Hepatic stellate cell (primary cell): ENCODE data around the gene KATNB1.
"Not testable (repeated sequence)": the region's sequence is repeated elsewhere in the genome, so short reads cannot be mapped to it uniquely, and the experiment has no call there.

Experiments used
- DNase-seq: peaks from one replicate; pipeline ENCODE4 v3.0.0; 2011; ENCODE audit warnings: low spot score

Gene KATNB1

GRCh38 chr16:57725151-57725550 is 10.4 kb upstream of the KATNB1 start:
- DNase-seq, result peak; percentile 30

- DNase-seq, result no peak
Measured at GRCh38 chr16:57725554-57725953, 10.0 kb upstream of the KATNB1 start.

DNA sequence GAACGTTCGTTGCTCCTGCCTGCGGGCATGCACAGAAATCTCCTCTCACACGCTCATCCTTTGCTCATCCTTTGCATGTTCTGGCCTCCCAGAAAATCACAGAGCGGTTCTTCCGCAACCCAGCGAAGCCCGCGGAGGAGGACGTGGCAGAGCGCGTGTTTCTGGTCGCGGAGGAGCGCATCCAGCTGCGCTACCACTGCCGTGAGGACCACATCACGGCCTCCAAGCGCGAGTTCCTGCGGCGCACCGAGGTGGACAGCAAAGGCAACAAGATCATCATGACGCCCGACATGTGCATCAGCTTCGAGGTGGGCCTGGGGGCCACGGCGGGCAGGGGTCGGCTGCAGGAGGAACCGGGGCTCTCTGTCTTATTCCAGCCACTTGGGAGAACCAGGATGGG is 9.6 kb upstream of the KATNB1 start:
- DNase-seq, result no peak

DNA sequence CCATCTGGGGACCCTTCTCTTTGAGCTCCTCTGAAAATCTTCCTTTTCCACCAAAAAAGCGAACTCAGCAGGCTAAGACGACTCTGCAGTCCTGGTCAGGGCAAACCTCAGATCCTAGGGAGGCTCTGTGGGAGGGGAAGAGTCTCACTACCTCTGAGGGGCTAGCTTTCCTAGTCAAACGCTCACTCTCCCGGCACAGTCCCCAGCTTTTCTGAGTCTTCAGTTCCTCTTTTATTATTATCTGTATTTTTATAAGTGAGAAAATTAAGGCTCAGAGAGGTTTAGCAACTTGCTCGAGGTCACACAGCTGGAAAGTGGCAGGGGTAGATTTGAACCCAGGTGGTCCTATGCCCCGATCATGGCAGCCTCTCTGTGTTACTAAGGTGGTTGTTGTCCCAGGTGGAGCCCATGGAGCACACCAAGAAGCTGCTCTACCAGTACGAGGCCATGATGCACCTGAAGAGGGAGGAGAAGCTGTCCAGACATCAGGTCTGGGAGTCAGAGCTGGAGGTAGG is 9.1 kb upstream of the KATNB1 start:
- no peak for DNase-seq

DNA sequence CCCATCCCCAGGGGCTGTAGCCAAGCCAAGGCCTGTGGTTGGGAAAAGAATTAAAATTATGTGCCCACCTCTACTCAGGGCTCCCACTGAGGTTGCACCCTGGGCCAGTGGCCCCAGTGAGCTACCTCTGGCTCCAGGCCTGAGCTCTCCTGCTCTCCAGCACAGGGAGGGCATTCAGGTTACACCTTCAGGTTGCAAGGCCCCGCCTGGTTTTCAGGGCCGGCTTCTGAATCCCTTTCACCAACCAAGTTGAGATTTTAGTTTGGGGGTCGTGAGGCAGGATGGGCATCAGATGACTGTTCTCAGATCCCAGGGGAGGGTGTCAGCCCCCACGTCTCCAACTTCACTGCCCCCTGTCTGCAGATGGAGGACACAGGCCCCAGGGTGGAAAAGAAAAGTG is 8.0 kb upstream of the KATNB1 start:
- DNase-seq, result no peak

- DNase-seq, result no peak
Measured at GRCh38 chr16:57728336-57729181, 7.0 kb upstream of the KATNB1 start.

GRCh38 chr16:57729182-57729484 is 6.4 kb upstream of the KATNB1 start:
- no peak for DNase-seq

DNA sequence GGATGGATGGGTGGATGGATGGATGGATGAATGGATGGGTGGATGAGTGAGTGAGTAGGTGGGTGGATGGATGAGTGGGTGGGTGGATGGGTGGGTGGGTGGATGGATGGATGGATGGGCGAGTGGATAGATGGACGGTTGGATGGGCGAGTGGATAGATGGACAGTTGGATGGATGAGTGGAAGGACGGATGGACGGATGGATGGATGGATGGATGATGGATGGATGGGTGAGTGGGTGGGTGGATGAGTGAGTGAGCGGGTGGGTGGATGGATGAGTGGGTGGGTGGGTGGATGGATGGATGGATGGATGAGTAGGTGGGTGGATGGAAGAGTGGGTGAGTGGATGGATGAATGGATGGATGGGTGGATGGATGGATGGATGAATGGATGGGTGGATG is 5.7 kb upstream of the KATNB1 start:
- DNase-seq, result not testable (repeated sequence)

DNA sequence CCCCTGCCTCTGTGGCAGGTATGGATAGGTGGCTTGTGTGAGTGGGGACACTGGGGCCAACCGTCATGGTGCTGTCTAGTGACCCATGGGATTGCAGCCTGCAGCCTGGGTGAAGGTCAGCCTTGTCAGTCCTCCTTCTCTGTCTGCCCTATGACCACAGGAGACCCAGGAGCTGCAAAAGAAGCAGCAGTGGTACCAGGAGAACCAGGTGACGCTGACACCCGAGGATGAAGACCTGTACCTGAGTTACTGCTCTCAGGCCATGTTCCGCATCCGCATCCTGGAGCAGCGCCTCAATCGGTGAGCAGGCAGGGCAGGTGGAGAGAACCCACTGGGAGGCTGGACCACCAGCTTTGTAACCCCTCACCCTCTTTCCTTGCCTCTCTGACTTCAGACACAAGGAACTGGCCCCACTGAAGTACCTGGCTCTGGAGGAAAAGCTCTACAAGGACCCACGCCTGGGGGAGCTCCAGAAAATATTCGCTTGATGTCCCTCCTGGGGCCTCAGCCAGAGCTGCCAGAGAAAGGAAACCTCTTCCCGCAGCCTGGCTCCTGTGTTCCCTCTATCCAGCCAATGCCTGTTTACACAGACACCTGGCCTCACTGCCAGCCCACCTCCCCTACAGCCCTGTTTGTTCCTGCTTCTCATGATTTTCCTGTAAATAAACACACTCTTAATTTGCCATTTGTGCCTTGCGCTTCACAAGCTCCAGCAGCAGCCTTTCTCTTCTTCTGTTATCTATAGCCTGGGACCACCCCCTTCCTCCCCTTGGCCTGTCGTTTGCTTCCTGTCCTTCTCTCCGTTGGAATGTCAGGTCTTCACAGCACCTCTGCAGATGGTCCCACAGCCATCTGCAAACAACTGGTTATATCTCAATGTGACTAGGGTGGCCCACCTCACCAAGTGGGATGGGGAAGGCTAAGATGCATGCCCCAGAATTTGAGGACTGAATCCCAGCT is 4.5 kb upstream of the KATNB1 start:
- DNase-seq, result no peak

DNA sequence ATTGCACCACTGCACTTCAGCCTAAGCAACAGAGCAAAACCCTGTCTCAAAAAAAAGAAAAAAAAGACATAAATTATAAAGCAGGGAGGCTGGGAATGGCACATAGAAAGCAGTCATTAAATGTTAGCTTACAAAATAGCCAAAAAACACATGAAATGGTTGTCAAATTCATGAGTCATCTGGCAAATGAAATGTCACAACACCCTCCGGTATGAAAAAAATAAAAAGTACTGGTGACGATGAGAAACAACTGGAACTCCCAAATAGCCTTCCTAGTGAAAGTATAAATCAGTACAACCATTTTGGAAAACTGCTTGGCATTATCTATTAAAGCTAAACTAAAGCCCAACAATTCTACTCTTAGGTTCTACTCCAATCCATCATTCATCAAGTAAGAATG is 3.5 kb upstream of the KATNB1 start:
- DNase-seq, result peak; percentile 45

- no peak for DNase-seq
Measured at GRCh38 chr16:57732714-57733113, 2.9 kb upstream of the KATNB1 start.

DNA sequence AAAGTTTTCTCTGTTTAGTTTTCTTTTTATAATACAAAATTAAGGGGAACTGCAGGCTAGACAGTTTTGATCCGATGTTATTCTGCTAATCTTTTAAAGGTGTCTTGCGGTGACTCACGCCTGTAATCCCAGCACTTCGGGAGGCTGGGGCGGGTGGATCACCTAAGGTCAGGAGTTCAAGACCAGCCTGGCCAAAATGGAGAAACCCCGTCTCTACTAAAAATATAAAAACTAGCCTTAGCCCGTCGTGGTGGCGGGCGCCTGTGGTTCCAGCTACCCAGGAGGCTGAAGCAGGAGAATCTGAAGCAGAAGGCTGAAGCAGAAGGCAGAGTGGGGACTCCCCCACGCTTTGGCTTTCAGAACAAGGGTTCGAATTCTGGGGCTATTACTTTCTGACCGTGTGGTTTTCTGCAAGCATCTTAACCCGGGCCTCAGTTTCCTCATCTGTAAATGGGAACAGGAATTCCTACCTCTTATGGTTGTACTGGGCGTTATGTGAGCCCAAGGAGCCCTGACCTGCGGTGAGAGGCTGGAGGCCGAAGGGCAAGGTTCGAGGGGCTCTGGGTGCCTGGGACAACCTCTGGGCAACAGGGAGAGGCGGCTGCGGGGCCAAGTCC is 1.2 kb upstream of the KATNB1 start:
- DNase-seq, result no peak

GRCh38 chr16:57734925-57735754 is 430 bp upstream of the KATNB1 start:
- DNase-seq, result peak; percentile 100

- peak; percentile 81 for DNase-seq
Measured at GRCh38 chr16:57736419-57737351, 1.1 kb downstream of the KATNB1 start.

- DNase-seq, result no peak
Measured at GRCh38 chr16:57738844-57739243, 3.3 kb downstream of the KATNB1 start.

- no peak for DNase-seq
Measured at GRCh38 chr16:57739756-57740422, 4.3 kb downstream of the KATNB1 start.

GRCh38 chr16:57740423-57741071 is 5.0 kb downstream of the KATNB1 start:
- DNase-seq, result no peak

- no peak for DNase-seq
Measured at GRCh38 chr16:57741660-57742191, 6.2 kb downstream of the KATNB1 start.

- DNase-seq, result no peak
Measured at GRCh38 chr16:57742543-57742942, 7.0 kb downstream of the KATNB1 start.
